H9 (cell line): Measurements from ENCODE around the gene CXorf66. TPM values are rescaled to one million over a fixed set of nuclear protein-coding genes. Genes with fewer than 3 reads are reported as not detected.
"Not testable (repeated sequence)": the region's sequence is repeated elsewhere in the genome, so short reads cannot be mapped to it uniquely, and the experiment has no call there.

Experiments used
- DNase-seq: peaks from one replicate; pipeline ENCODE4 v3.0.0-alpha.2; 2017
- H2AFZ ChIP-seq: one replicate; pipeline ENCODE4 v1.6.1; 2013; ENCODE audit warnings: mild to moderate bottlenecking, low read length, control low read depth, moderate library complexity
- H2AK5ac ChIP-seq: 2 replicates; pipeline ENCODE4 v1.6.1; 2013; ENCODE audit warnings: low read length, control low read depth, mixed read lengths; ENCODE audit not compliant: insufficient read length
- H2BK120ac ChIP-seq: one replicate; pipeline ENCODE4 v1.6.1; 2013; ENCODE audit warnings: low read depth, mild to moderate bottlenecking, low read length, control low read depth, inconsistent platforms; ENCODE audit not compliant: poor library complexity, severe bottlenecking
- H2BK12ac ChIP-seq: 2 replicates; pipeline ENCODE4 v1.6.1; 2013; ENCODE audit warnings: low read length, control low read depth, mixed read lengths, low read depth; ENCODE audit not compliant: insufficient read length
- H2BK15ac ChIP-seq: 2 replicates; pipeline ENCODE4 v1.6.1; 2013; ENCODE audit warnings: low read depth, low read length, control low read depth
- H2BK20ac ChIP-seq: one replicate; pipeline ENCODE4 v1.6.1; 2013; ENCODE audit warnings: low read depth, mild to moderate bottlenecking, low read length, control low read depth, inconsistent platforms; ENCODE audit not compliant: poor library complexity, severe bottlenecking
- H2BK5ac ChIP-seq: 2 replicates; pipeline ENCODE4 v1.6.1; 2013; ENCODE audit warnings: low read length, control low read depth, mixed read lengths; ENCODE audit not compliant: insufficient read length
- H3K14ac ChIP-seq: 2 replicates; pipeline ENCODE4 v1.6.1; 2013; ENCODE audit warnings: low read length, control low read depth; ENCODE audit not compliant: insufficient read depth
- H3K18ac ChIP-seq: 2 replicates; pipeline ENCODE4 v1.6.1; 2013; ENCODE audit warnings: low read depth, mild to moderate bottlenecking, mixed read lengths, low read length, control low read depth; ENCODE audit not compliant: insufficient read length
- H3K23ac ChIP-seq: 2 replicates; pipeline ENCODE4 v1.6.1; 2013; ENCODE audit warnings: low read length, control low read depth, mixed read lengths, low read depth; ENCODE audit not compliant: insufficient read length
- H3K23me2 ChIP-seq: 2 replicates; pipeline ENCODE4 v1.6.1; 2013; ENCODE audit warnings: low read depth, mild to moderate bottlenecking, mixed read lengths, low read length, control low read depth; ENCODE audit not compliant: insufficient read length, poor library complexity, severe bottlenecking
- H3K27ac ChIP-seq: 2 replicates; pipeline ENCODE4 v1.5.1; 2013; ENCODE audit warnings: low read length, control low read depth, mixed read lengths, low read depth; ENCODE audit not compliant: insufficient read length
- H3K27me3 ChIP-seq: 2 replicates; pipeline ENCODE4 v1.6.1; 2013; ENCODE audit warnings: low read length, control low read depth, inconsistent platforms; ENCODE audit not compliant: insufficient read depth
- H3K4ac ChIP-seq: 2 replicates; pipeline ENCODE4 v1.6.1; 2013; ENCODE audit warnings: low read depth, mild to moderate bottlenecking, control low read depth, inconsistent platforms, low read length, moderate library complexity
- H3K4me1 ChIP-seq: 2 replicates; pipeline ENCODE4 v1.6.1; 2013; ENCODE audit warnings: low read length, control low read depth, inconsistent platforms; ENCODE audit not compliant: insufficient read depth
- H3K4me2 ChIP-seq: 2 replicates; pipeline ENCODE4 v1.6.1; 2013; ENCODE audit warnings: low read length, control low read depth, mixed read lengths; ENCODE audit not compliant: insufficient read length, insufficient read depth
- H3K56ac ChIP-seq: 2 replicates; pipeline ENCODE4 v1.6.1; 2013; ENCODE audit warnings: low read depth, mild to moderate bottlenecking, mixed read lengths, low read length, control low read depth; ENCODE audit not compliant: insufficient read length
- H3K79me1 ChIP-seq: 2 replicates; pipeline ENCODE4 v1.6.1; 2013; ENCODE audit warnings: low read depth, mild to moderate bottlenecking, moderate library complexity, low read length, control low read depth, inconsistent platforms; ENCODE audit not compliant: insufficient read depth, poor library complexity, severe bottlenecking
- H3K79me2 ChIP-seq: 2 replicates; pipeline ENCODE4 v1.6.1; 2013; ENCODE audit warnings: low read length, control low read depth, inconsistent platforms; ENCODE audit not compliant: insufficient read depth
- H3K9ac ChIP-seq: 2 replicates; pipeline ENCODE4 v1.6.1; 2013; ENCODE audit warnings: low read length, control low read depth, mixed read lengths; ENCODE audit not compliant: insufficient read length; ENCODE audit errors: extremely low read depth
- H3K9me3 ChIP-seq: one replicate; pipeline ENCODE4 v1.6.1; 2013; ENCODE audit warnings: low read depth, low read length, inconsistent platforms; ENCODE audit not compliant: control insufficient read depth
- H3T11ph ChIP-seq: one replicate; pipeline ENCODE4 v1.6.1; 2013; ENCODE audit warnings: mild to moderate bottlenecking, low read length, control low read depth, inconsistent platforms
- H4K20me1 ChIP-seq: one replicate; pipeline ENCODE4 v1.6.1; 2013; ENCODE audit not compliant: control insufficient read depth, insufficient read length, insufficient read depth
- H4K5ac ChIP-seq: 2 replicates; pipeline ENCODE4 v1.6.1; 2013; ENCODE audit warnings: low read depth, mild to moderate bottlenecking, mixed read lengths, low read length, control low read depth; ENCODE audit not compliant: insufficient read length
- H4K8ac ChIP-seq: replicated peaks from 2 replicates; pipeline ENCODE4 v1.6.1; 2013; ENCODE audit warnings: low read length, control low read depth, mixed read lengths, low read depth; ENCODE audit not compliant: insufficient read length
- H4K91ac ChIP-seq: 2 replicates; pipeline ENCODE4 v1.6.1; 2013; ENCODE audit warnings: low read depth, mild to moderate bottlenecking, moderate library complexity, mixed read lengths, low read length, control low read depth; ENCODE audit not compliant: insufficient read length
- H3K27ac Mint-ChIP-seq, 3 experiments: 2 replicates in 2 of 3; 3 replicates in 1 of 3; pipeline ENCODE4 v1.8.0; 2020 to 2021; ENCODE audit warnings: mixed read lengths in 3 of 3, mild to moderate bottlenecking in 1 of 3, moderate library complexity in 1 of 3
- H3K27me3 Mint-ChIP-seq: 2 replicates; pipeline ENCODE4 v1.8.0; 2021; ENCODE audit warnings: low read depth, mild to moderate bottlenecking, moderate library complexity, mixed read lengths
- H3K36me3 Mint-ChIP-seq, 3 experiments: 2 replicates in 2 of 3; 3 replicates in 1 of 3; pipeline ENCODE4 v1.8.0; 2020 to 2021; ENCODE audit warnings: low read depth in 3 of 3, mixed read lengths in 3 of 3; ENCODE audit not compliant: insufficient read depth in 1 of 3
- H3K4me1 Mint-ChIP-seq, 2 experiments: 2 replicates each; pipeline ENCODE4 v1.8.0; 2020; ENCODE audit warnings: mixed read lengths in 2 of 2
- H3K4me3 Mint-ChIP-seq, 2 experiments: 2 replicates in 1 of 2; 3 replicates in 1 of 2; pipeline ENCODE4 v1.8.0; 2020 to 2021; ENCODE audit warnings: mild to moderate bottlenecking in 2 of 2, mixed read lengths in 2 of 2, moderate library complexity in 1 of 2
- H3K9me3 Mint-ChIP-seq, 2 experiments: 2 replicates in 1 of 2; 3 replicates in 1 of 2; pipeline ENCODE4 v1.8.0; 2020; ENCODE audit warnings: mild to moderate bottlenecking in 2 of 2, mixed read lengths in 2 of 2, moderate library complexity in 1 of 2
- CTCF ChIP-seq: fragments of 200-600 bp; sonication (generic); conservative IDR thresholded peaks from 3 replicates; pipeline ENCODE4 v1.8.0; 2021; ENCODE audit warnings: antibody characterized with exemption, mild to moderate bottlenecking
- WGBS: extraction: QIAGEN DNeasy Blood & Tissue Kit; methylation state at CpG from one replicate; pipeline ENCODE4 v1.1.7; 2013; ENCODE audit warnings: missing lambda C conversion rate, low lambda C conversion rate, mixed read lengths; ENCODE audit not compliant: insufficient read length; ENCODE audit errors: extremely low coverage; 5-methylcytosine and 5-hydroxymethylcytosine counted together
- total RNA-seq: library from RNA; stranded (reverse); gene quantifications from 2 replicates; pipeline ENCODE4 v1.2.1, GENCODE V29; 2021

CXorf66 gene
- total RNA-seq, 1 experiment from 2014 or later = not detected

- no peak overlapping the region for H2BK15ac ChIP-seq
- H3K18ac ChIP-seq = no peak overlapping the region
- Mint-ChIP-seq H3K4me3 (peak overlapping the region in 1 of 2 experiments; percentile 16; a peak in 1 of 5 replicates), H3K4me1 (peaks cover 12 to 15% of the 10 kb centered on the region in 2 experiments), H3K9me3 (peaks cover 0 to 45% of the 10 kb centered on the region in 2 experiments; a peak in 1 of 5 replicates), H3K36me3 (peaks cover 1 to 18% (median 3%) of the 10 kb centered on the region in 3 experiments; a peak in 6 of 7 replicates), H3K27ac (peak overlapping the region in 1 of 3 experiments; percentile 41; a peak in 2 of 7 replicates), H3K27me3 (no peaks in the 10 kb centered on the region)
- no peaks in the 10 kb centered on the region for H3K27me3 ChIP-seq
- DNase-seq = no peak
- no peak overlapping the region for H3K4ac ChIP-seq
- no peaks in the 10 kb centered on the region for H3K79me1 ChIP-seq
- H3K56ac ChIP-seq = no peak overlapping the region
- H2BK12ac ChIP-seq = no peak overlapping the region
- H3K79me2 ChIP-seq = peaks cover 14% of the 10 kb centered on the region; the same call in 1 of the 2 replicates
- no peaks in the 10 kb centered on the region; the same call in 1 of the 2 replicates for H3K4me1 ChIP-seq
- no peak overlapping the region for H2BK5ac ChIP-seq
- TF ChIP-seq CTCF = no peak
- no peak overlapping the region for H2BK120ac ChIP-seq
- H2AFZ ChIP-seq = no peak overlapping the region
- H4K20me1 ChIP-seq = no peaks in the 10 kb centered on the region
- no peak overlapping the region for H4K5ac ChIP-seq
- no peak overlapping the region for H3K4me2 ChIP-seq
- no peak overlapping the region for H3K14ac ChIP-seq
- H4K8ac ChIP-seq = no peak overlapping the region
- H2AK5ac ChIP-seq = no peak overlapping the region
- no peaks in the 10 kb centered on the region for H3K9me3 ChIP-seq
- H3K23ac ChIP-seq = no peak overlapping the region
- H4K91ac ChIP-seq = no peak overlapping the region
- no CpG with 5 or more reads among the region's 5 CpGs for WGBS
- H2BK20ac ChIP-seq = no peak overlapping the region
- H3T11ph ChIP-seq = no peak overlapping the region
- no peaks in the 10 kb centered on the region for H3K23me2 ChIP-seq
- H3K9ac ChIP-seq = no peak overlapping the region
- no peak overlapping the region for H3K27ac ChIP-seq
Measured at GRCh38 chrX:139924069-139924695, 41.1 kb downstream of the CXorf66 start.

GRCh38 chrX:139921142-139921541 lies 44.2 kb downstream of the CXorf66 start:
- H2AK5ac ChIP-seq, H3K27ac ChIP-seq, H3K4ac ChIP-seq, H3K27ac Mint-ChIP-seq, H4K91ac ChIP-seq, H3K56ac ChIP-seq, H3K23me2 ChIP-seq, H3K4me3 Mint-ChIP-seq, H2BK15ac ChIP-seq, H3K27me3 ChIP-seq, DNase-seq, H2BK20ac ChIP-seq, H3K9ac ChIP-seq, H2AFZ ChIP-seq, H3K18ac ChIP-seq, H4K8ac ChIP-seq, H3K4me1 ChIP-seq, H4K20me1 ChIP-seq, H2BK120ac ChIP-seq, H2BK12ac ChIP-seq, H3K14ac ChIP-seq, H3K4me2 ChIP-seq, H3T11ph ChIP-seq, H3K79me1 ChIP-seq, H3K79me2 ChIP-seq, H3K23ac ChIP-seq, H3K4me1 Mint-ChIP-seq, H4K5ac ChIP-seq, H3K9me3 ChIP-seq, H3K27me3 Mint-ChIP-seq, H2BK5ac ChIP-seq: not testable (repeated sequence)
- Mint-ChIP-seq H3K36me3 (peaks cover 1 to 16% (median 3%) of the 10 kb centered on the region in 3 experiments; a peak in 6 of 7 replicates), H3K9me3 (peaks cover 0 to 54% of the 10 kb centered on the region in 2 experiments; a peak in 1 of 5 replicates)
- no CpG with 5 or more reads among the region's 6 CpGs for WGBS
